ENCODE data around the gene ANGPTL8. TPM values are rescaled to one million over a fixed set of nuclear protein-coding genes. Genes with fewer than 3 reads are reported as not detected.

ANGPTL8 gene
- total and polyA plus RNA-seq, 7 donors = 0.08 to 14.6 (median 0.48) TPM; not detected in 2

- Histone ChIP-seq H3K4me3 (no peak overlapping the region), H3K36me3 (ENCODE audit: insufficient read depth in 1 of 2, low read depth in 1 of 2) (peaks cover 0 to 4% of the 10 kb centered on the region in 2 donors), H3K27me3 (ENCODE audit: insufficient read depth in 3 of 3, low read length in 2 of 3) (no peaks in the 10 kb centered on the region), H3K9me3 (no peaks in the 10 kb centered on the region), H3K27ac (no peak overlapping the region), H3K4me1 (peaks cover 4% of the 10 kb centered on the region)
- intact Hi-C loops (cut with DNase I) = no loop called here
- ATAC-seq = no peak
- TF ChIP-seq CTCF (IDR thresholded peaks at IDR 0.05) = no peak
- WGBS, 3 donors = 54 to 68% (median 67%) methylated on average over 5 of the region's 5 CpGs
- DNase-seq = peak in 1 of 2 donors; percentile 52
These were observed 34.5 kb upstream of the ANGPTL8 start for GRCh38 chr19:11204943-11205349.

GRCh38 chr19:11205939-11206570 is 33.4 kb upstream of the ANGPTL8 start:
- ATAC-seq (no peak), DNase-seq (no peak)
- no peak for TF ChIP-seq CTCF (IDR thresholded peaks at IDR 0.05)
- H3K4me3 ChIP-seq = no peak overlapping the region
- H3K4me1 ChIP-seq = peaks cover 4% of the 10 kb centered on the region
- intact Hi-C loops (cut with DNase I) = no loop called here
- no peaks in the 10 kb centered on the region for H3K27me3 ChIP-seq (ENCODE audit: insufficient read depth in 3 of 3, low read length in 2 of 3)
- 75 to 86% (median 77%) methylated on average over 9 of the region's 9 CpGs for WGBS, 3 donors
- no peaks in the 10 kb centered on the region for H3K9me3 ChIP-seq
- peaks cover 0 to 7% of the 10 kb centered on the region in 2 donors for H3K36me3 ChIP-seq (ENCODE audit: insufficient read depth in 1 of 2, low read depth in 1 of 2)
- H3K27ac ChIP-seq = no peak overlapping the region

GRCh38 chr19:11208561-11209471 is 30.6 kb upstream of the ANGPTL8 start:
- Histone ChIP-seq H3K9me3 (no peaks in the 10 kb centered on the region), H3K4me1 (peaks cover 4% of the 10 kb centered on the region), H3K36me3 (ENCODE audit: insufficient read depth in 1 of 2, low read depth in 1 of 2) (peaks cover 0 to 6% of the 10 kb centered on the region in 2 donors), H3K27me3 (ENCODE audit: insufficient read depth in 3 of 3, low read length in 2 of 3) (no peaks in the 10 kb centered on the region), H3K4me3 (no peak overlapping the region), H3K27ac (no peak overlapping the region)
- DNase-seq (peak in 1 of 2 donors; percentile 62), ATAC-seq (no peak)
- WGBS, 3 donors = 80 to 85% (median 84%) methylated on average over 34 to 38 of the region's 38 CpGs
- intact Hi-C loops (cut with DNase I) = no loop called here
- no peak for TF ChIP-seq CTCF (IDR thresholded peaks at IDR 0.05)

GRCh38 chr19:11209839-11210655 is 29.4 kb upstream of the ANGPTL8 start:
- no peak for TF ChIP-seq CTCF (IDR thresholded peaks at IDR 0.05)
- Histone ChIP-seq H3K4me1 (no peaks in the 10 kb centered on the region), H3K36me3 (ENCODE audit: insufficient read depth in 1 of 2, low read depth in 1 of 2) (peaks cover 0 to 17% of the 10 kb centered on the region in 2 donors), H3K27me3 (ENCODE audit: insufficient read depth in 3 of 3, low read length in 2 of 3) (no peaks in the 10 kb centered on the region), H3K4me3 (no peak overlapping the region), H3K27ac (no peak overlapping the region), H3K9me3 (no peaks in the 10 kb centered on the region)
- ATAC-seq = no peak
- DNase-seq = peak in 1 of 2 donors; percentile 46
- intact Hi-C loops (cut with DNase I) = no loop called here
- 65 to 83% (median 79%) methylated on average over 2 of the region's 2 CpGs for WGBS, 3 donors

All from psoas muscle (tissue), 8 donors.